Measurements from ENCODE around the gene THAP10.
A peak's percentile ranks its signal among the peaks of the same experiment; 100 is the strongest.

THAP10 gene

GRCh38 chr15:70853318-70853972 lies 38.8 kb downstream of the THAP10 start:
- no peak for TF ChIP-seq ZNF274 (IDR thresholded peaks at IDR 0.05; ENCODE audit: low read depth, low read length)
- peak overlapping the region; percentile 50 for H3K4me3 ChIP-seq (ENCODE audit: low read length)

GRCh38 chr15:70852501-70853317 lies 39.5 kb downstream of the THAP10 start:
- no peak for TF ChIP-seq ZNF274 (IDR thresholded peaks at IDR 0.05; ENCODE audit: low read depth, low read length)
- peak overlapping the region; percentile 50; the same call in 1 of the 2 replicates for H3K4me3 ChIP-seq (ENCODE audit: low read length)

GRCh38 chr15:70851889-70852288 lies 40.3 kb downstream of the THAP10 start:
- no peak overlapping the region for H3K4me3 ChIP-seq (ENCODE audit: low read length)
- TF ChIP-seq ZNF274 (IDR thresholded peaks at IDR 0.05; ENCODE audit: low read depth, low read length), result no peak

GRCh38 chr15:70845602-70846360 lies 46.5 kb downstream of the THAP10 start:
- no peak for TF ChIP-seq ZNF274 (IDR thresholded peaks at IDR 0.05; ENCODE audit: low read depth, low read length)
- H3K4me3 ChIP-seq (ENCODE audit: low read length), result no peak overlapping the region

- no peak overlapping the region for H3K4me3 ChIP-seq (ENCODE audit: low read length)
- no peak for TF ChIP-seq ZNF274 (IDR thresholded peaks at IDR 0.05; ENCODE audit: low read depth, low read length)
Observed at GRCh38 chr15:70837476-70837875, 54.8 kb downstream of the THAP10 start.

- no peak overlapping the region for H3K4me3 ChIP-seq (ENCODE audit: low read length)
- TF ChIP-seq ZNF274 (IDR thresholded peaks at IDR 0.05; ENCODE audit: low read depth, low read length), result no peak
Observed at GRCh38 chr15:70835841-70836240, 56.4 kb downstream of the THAP10 start.

GRCh38 chr15:70835415-70835814 lies 56.8 kb downstream of the THAP10 start:
- no peak for TF ChIP-seq ZNF274 (IDR thresholded peaks at IDR 0.05; ENCODE audit: low read depth, low read length)
- H3K4me3 ChIP-seq (ENCODE audit: low read length), result no peak overlapping the region

- no peak for TF ChIP-seq ZNF274 (IDR thresholded peaks at IDR 0.05; ENCODE audit: low read depth, low read length)
- no peak overlapping the region for H3K4me3 ChIP-seq (ENCODE audit: low read length)
Observed at GRCh38 chr15:70834999-70835398, 57.2 kb downstream of the THAP10 start.

- no peak for TF ChIP-seq ZNF274 (IDR thresholded peaks at IDR 0.05; ENCODE audit: low read depth, low read length)
- H3K4me3 ChIP-seq (ENCODE audit: low read length), result no peak overlapping the region
Observed at GRCh38 chr15:70833861-70834765, 58.1 kb downstream of the THAP10 start.

GRCh38 chr15:70833422-70833821 lies 58.8 kb downstream of the THAP10 start:
- TF ChIP-seq ZNF274 (IDR thresholded peaks at IDR 0.05; ENCODE audit: low read depth, low read length), result no peak

GRCh38 chr15:70832176-70832575 lies 60.1 kb downstream of the THAP10 start:
- no peak for TF ChIP-seq ZNF274 (IDR thresholded peaks at IDR 0.05; ENCODE audit: low read depth, low read length)

More at GRCh38 chr15:70833422-70833821, 58.8 kb downstream of the THAP10 start:
- H3K4me3 ChIP-seq (ENCODE audit: low read length), result no peak overlapping the region

More at GRCh38 chr15:70832176-70832575, 60.1 kb downstream of the THAP10 start:
- H3K4me3 ChIP-seq (ENCODE audit: low read length), result no peak overlapping the region
